ENCODE data around the gene C5orf58.

GRCh38 chr5:170288551-170288950, 55.8 kb downstream of the C5orf58 start:
- TF ChIP-seq CTCF (IDR thresholded peaks at IDR 0.05): no peak
- TF ChIP-seq POLR2A (IDR thresholded peaks at IDR 0.05): no peak
- no peak for TF ChIP-seq POLR2AphosphoS5 (IDR thresholded peaks at IDR 0.05)
